Stimulated activated CD4-positive, alpha-beta T cell treated with anti-CD3 and anti-CD28 coated beads, TNF-alpha, amount 100 ng/mL, for 24 hours (primary cell): Measurements from ENCODE around the gene RPP38.

Experiments used
- DNase-seq, 3 experiments: peaks; one replicate each; pipeline ENCODE4 v3.0.0-alpha.2; 2020; ENCODE audit warnings: low read depth in 3 of 3

The RPP38 gene

GRCh38 chr10:15097011-15097812 lies at the start of gene RPP38:
RPP38 (plus strand) TSS chr10:15097355; CDS start chr10:15103315, 5,960 bp downstream.
- DNase-seq, result peak; percentile 93 to 95 (median 94)

- no peak for DNase-seq
Measured at GRCh38 chr10:15049533-15049932, 47.6 kb upstream of the RPP38 start.

- no peak for DNase-seq
Measured at GRCh38 chr10:15052121-15052520, 45.0 kb upstream of the RPP38 start.

- DNase-seq, result no peak
Measured at GRCh38 chr10:15053061-15053460, 44.1 kb upstream of the RPP38 start.

- DNase-seq, result no peak
Measured at GRCh38 chr10:15058689-15059088, 38.5 kb upstream of the RPP38 start.

- DNase-seq, result no peak
Measured at GRCh38 chr10:15059914-15060313, 37.2 kb upstream of the RPP38 start.

- no peak for DNase-seq
Measured at GRCh38 chr10:15060638-15061037, 36.5 kb upstream of the RPP38 start.

- no peak for DNase-seq
Measured at GRCh38 chr10:15067154-15067553, 30.0 kb upstream of the RPP38 start.

- DNase-seq, result no peak
Measured at GRCh38 chr10:15068802-15069201, 28.4 kb upstream of the RPP38 start.

GRCh38 chr10:15069230-15069629 lies 27.9 kb upstream of the RPP38 start:
- no peak for DNase-seq

- DNase-seq, result no peak
Measured at GRCh38 chr10:15072358-15072757, 24.8 kb upstream of the RPP38 start.

GRCh38 chr10:15075421-15075820 lies 21.7 kb upstream of the RPP38 start:
- no peak for DNase-seq

- DNase-seq, result no peak
Measured at GRCh38 chr10:15083674-15084501, 13.3 kb upstream of the RPP38 start.

- no peak for DNase-seq
Measured at GRCh38 chr10:15084502-15084922, 12.6 kb upstream of the RPP38 start.

- DNase-seq, result peak; percentile 48 to 77 (median 59)
Measured at GRCh38 chr10:15088428-15089261, 8.5 kb upstream of the RPP38 start, which contains the start of gene ACBD7. ACBD7 (minus strand) TSS chr10:15088776; CDS start chr10:15088728, 48 bp downstream.

- DNase-seq, result no peak
Measured at GRCh38 chr10:15091418-15091817, 5.7 kb upstream of the RPP38 start.

GRCh38 chr10:15092855-15093408 lies 4.2 kb upstream of the RPP38 start:
- no peak for DNase-seq

- no peak for DNase-seq
Measured at GRCh38 chr10:15096661-15097010, 519 bp upstream of the RPP38 start.

GRCh38 chr10:15099886-15100285 lies 2.7 kb downstream of the RPP38 start:
- no peak for DNase-seq

- DNase-seq, result no peak
Measured at GRCh38 chr10:15103513-15103912, 6.4 kb downstream of the RPP38 start.

- peak; percentile 42 to 66 (median 45) for DNase-seq
Measured at GRCh38 chr10:15106352-15107013, 9.3 kb downstream of the RPP38 start.
